WTC11 (cell line): ENCODE results near the gene LZIC.

ENCODE experiments used
- AFF4 ChIP-seq: sonication (generic); formaldehyde crosslinking; IDR thresholded peaks from 2 replicates; pipeline ENCODE4 v1.8.1; 2023; ENCODE audit warnings: mild to moderate bottlenecking, missing genetic modification reagents, borderline replicate concordance
- ATF3 ChIP-seq: sonication (generic); formaldehyde crosslinking; conservative IDR thresholded peaks from 2 replicates; pipeline ENCODE4 v1.8.1; 2022; ENCODE audit warnings: mild to moderate bottlenecking, missing genetic modification reagents
- CTCF ChIP-seq: fragments of 200-600 bp; IDR thresholded peaks from 2 replicates; pipeline ENCODE4 v1.8.0; 2022; ENCODE audit warnings: antibody characterized with exemption
- IRF2 ChIP-seq: sonication (generic); formaldehyde crosslinking; IDR thresholded peaks from 2 replicates; pipeline ENCODE4 v1.8.0; 2022; ENCODE audit warnings: low read depth, missing genetic modification reagents, borderline replicate concordance
- MAX ChIP-seq: sonication (generic); formaldehyde crosslinking; IDR thresholded peaks from 2 replicates; pipeline ENCODE4 v1.8.0; 2022; ENCODE audit warnings: mild to moderate bottlenecking, missing genetic modification reagents
- NR2C2 ChIP-seq: sonication (generic); formaldehyde crosslinking; IDR thresholded peaks from 2 replicates; pipeline ENCODE4 v1.8.0; 2022; ENCODE audit warnings: mild to moderate bottlenecking, missing genetic modification reagents
- NR3C1 ChIP-seq: sonication (generic); formaldehyde crosslinking; conservative IDR thresholded peaks from 2 replicates; pipeline ENCODE4 v1.8.1; 2023; ENCODE audit warnings: low read depth, mild to moderate bottlenecking, missing genetic modification reagents
- SMAD3 ChIP-seq: sonication (generic); formaldehyde crosslinking; IDR thresholded peaks from 2 replicates; pipeline ENCODE4 v1.8.0; 2022; ENCODE audit warnings: missing genetic modification reagents, mild to moderate bottlenecking, borderline replicate concordance
- SMAD4 ChIP-seq: sonication (generic); formaldehyde crosslinking; IDR thresholded peaks from 2 replicates; pipeline ENCODE4 v1.8.0; 2022; ENCODE audit warnings: mild to moderate bottlenecking, missing genetic modification reagents
- USF2 ChIP-seq: sonication (generic); formaldehyde crosslinking; IDR thresholded peaks from 2 replicates; pipeline ENCODE4 v1.8.1; 2023; ENCODE audit warnings: mild to moderate bottlenecking, missing genetic modification reagents, moderate library complexity

GRCh38 chr1:9882296-9882944 is 60.8 kb downstream of the LZIC start:
- no peak for TF ChIP-seq CTCF
- TF ChIP-seq AFF4 (CRISPR knock-in tag), result no peak
- TF ChIP-seq NR2C2 (CRISPR knock-in tag), result no peak
- TF ChIP-seq MAX (CRISPR knock-in tag), result no peak
- TF ChIP-seq SMAD3, result no peak
- TF ChIP-seq NR3C1, result no peak
- TF ChIP-seq SMAD4 (CRISPR knock-in tag), result no peak
- no peak for TF ChIP-seq USF2
- no peak for TF ChIP-seq ATF3 (CRISPR knock-in tag)
- no peak for TF ChIP-seq IRF2 (CRISPR knock-in tag)
